GM20000 (cell line): Measurements from ENCODE around the gene DHRS1.

Experiments
- DNase-seq: peaks from one replicate; pipeline ENCODE4 v3.0.0; 2012; ENCODE audit warnings: low spot score
- TF ChIP-seq, protein P1 (sequence below): IDR thresholded peaks from 2 replicates; pipeline ENCODE4 v1.5.1; 2012; ENCODE audit warnings: mild to moderate bottlenecking, control low read depth; ENCODE audit errors: extremely low read depth, missing control alignments

DHRS1 gene

DNA sequence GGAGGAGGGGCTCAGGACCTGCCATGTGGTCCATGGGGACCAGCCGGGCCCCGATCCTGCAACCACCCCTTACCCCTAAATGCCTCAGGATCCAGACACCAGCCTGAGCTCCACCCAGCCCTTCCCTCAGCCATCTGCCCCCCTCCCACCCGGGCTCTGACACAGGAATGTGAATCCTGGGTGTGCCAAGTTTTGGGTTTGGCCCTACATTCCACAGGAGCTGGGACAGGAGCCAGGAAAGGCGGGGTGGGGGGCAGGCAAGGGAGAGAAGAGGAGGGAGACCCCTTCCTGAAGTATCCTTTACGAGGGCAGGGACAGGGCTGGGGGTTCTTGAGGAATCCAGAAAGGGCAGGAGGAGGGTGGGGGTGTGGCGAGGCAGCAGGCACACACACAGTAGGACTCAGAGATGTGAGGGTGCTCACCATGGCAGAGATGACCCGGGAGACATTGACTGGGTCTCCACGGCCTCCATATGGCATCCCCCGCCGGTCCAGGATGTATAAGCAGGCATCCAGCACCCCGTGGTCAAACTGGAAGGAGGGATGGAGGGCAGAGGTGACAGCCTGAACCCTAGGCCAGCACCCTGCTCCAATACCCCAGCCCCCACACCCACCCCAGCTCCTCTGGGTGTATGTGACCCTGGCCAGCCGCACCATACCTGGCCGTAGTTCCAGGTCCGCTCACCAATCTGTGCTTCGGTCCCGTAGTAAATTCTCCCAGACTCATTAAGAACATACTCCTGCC, 40.1 kb downstream of the DHRS1 start:
- no peak for DNase-seq

DNA sequence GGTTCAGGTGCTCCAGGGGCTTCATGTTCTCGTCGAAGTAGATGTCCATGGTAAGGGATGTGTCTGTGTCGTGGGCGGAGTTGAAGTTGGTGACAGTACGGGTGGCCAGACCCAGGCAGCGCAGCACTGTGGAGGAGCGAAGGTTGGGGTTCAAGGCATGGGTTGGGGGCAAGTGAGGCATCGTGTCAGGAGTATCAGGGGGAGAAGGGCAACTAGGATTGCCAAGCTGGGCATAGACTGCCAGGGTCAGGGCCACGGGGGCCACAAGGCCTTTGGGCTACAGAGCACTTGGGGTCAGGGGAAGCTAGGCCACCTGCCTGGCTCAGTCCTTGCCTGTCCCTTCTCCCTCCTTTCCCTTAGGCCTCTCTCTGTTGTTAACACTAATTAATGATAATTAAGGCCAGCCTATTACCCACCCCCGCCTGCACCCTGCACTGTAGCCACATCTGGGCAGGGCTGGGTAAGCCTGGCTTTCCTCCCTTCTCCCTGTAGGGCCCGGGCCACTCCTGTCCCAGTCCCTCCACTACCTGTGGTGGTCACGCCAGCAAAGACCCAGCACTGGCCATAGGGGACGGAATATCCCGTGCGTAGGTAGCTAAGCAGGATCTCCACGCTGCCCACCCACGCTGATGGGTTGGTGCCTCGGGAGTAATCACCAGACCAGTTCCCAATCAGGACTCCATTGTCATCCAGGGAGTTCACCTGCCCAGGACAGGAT, 40.9 kb downstream of the DHRS1 start:
- no peak for DNase-seq
- TF ChIP-seq, protein P1, sequence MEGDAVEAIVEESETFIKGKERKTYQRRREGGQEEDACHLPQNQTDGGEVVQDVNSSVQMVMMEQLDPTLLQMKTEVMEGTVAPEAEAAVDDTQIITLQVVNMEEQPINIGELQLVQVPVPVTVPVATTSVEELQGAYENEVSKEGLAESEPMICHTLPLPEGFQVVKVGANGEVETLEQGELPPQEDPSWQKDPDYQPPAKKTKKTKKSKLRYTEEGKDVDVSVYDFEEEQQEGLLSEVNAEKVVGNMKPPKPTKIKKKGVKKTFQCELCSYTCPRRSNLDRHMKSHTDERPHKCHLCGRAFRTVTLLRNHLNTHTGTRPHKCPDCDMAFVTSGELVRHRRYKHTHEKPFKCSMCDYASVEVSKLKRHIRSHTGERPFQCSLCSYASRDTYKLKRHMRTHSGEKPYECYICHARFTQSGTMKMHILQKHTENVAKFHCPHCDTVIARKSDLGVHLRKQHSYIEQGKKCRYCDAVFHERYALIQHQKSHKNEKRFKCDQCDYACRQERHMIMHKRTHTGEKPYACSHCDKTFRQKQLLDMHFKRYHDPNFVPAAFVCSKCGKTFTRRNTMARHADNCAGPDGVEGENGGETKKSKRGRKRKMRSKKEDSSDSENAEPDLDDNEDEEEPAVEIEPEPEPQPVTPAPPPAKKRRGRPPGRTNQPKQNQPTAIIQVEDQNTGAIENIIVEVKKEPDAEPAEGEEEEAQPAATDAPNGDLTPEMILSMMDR: no peak

More for the DNA sequence above, 40.1 kb downstream of the DHRS1 start:
- TF ChIP-seq, protein P1: no peak

DNA sequence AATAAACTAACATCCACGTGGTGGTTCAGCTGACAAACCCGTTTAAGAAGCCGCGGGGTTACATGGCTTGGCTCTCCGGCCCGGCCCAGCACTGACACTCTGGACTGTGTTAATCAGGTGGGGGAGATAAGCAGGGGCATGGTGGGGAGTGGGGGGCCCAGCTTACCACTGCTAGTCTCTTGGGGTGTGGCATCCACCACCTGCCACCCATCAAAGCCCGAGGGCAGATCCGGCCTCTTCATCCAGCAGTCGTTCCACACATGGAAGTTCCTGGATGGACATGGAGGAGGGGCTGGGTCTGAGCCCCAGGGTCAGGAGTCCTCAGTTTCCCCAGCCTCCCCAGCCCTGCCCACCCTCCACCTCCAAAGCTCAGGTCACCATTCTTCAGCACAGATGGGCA, 41.5 kb downstream of the DHRS1 start:
- no peak for DNase-seq

DNA sequence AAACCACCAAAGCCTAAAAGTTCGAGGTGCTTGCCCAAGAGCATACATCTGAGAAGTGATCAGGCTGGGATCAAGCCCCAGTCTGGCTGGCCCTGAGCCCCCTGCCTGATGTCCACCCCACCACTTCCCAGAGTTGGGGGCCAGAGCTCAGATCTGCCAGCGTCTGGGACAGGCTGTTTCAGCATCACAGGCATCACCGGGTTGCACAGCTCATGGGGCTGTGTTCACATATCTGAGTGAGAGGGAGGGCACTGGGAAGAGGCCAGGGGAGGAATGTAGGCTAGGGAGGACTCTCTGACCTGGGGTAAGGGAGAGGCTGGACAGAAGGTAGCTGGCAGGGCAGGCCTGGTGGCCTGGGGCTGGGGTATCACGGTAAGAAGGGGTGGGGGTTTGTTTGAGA, 42.6 kb downstream of the DHRS1 start:
- no peak for DNase-seq
- TF ChIP-seq, protein P1: no peak

More for the DNA sequence above, 41.5 kb downstream of the DHRS1 start:
- TF ChIP-seq, protein P1: no peak

DNA sequence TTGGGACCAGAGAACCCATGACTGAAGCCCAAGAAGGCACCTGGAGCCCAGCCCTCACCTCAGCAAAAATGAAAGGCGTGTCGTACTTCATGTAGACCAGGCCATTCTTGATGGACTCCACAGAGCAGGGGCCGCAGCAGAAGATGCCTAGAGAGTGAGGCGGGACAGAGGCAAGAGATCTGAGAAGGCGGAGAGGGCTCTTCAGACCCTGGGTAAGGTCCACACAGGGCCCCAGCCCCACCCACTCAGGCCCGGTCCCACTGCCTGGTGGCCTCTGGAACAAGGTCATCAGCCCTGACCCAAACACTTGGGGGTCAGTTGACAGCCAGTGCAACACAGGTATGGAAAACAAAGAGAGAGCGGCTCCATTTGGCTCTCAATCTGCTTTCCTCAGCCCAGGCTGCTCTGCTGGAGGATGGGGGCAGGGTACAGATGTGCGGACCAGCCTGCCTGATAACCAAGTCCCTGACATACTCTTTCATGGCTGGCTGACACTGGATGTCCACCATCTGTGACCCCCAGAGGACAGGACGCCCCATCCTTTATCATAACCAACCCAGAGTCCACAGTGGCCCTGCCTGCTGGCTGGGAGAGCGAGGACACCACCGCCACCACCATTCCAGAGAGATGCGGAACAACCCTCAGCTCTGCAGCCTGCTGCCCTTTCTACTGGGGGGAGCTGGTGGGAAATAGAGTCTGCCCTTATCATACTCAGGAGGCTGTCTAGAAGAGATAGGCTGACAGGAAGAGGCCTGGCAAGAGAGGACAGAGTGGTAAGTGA, 43.5 kb downstream of the DHRS1 start:
- no peak for DNase-seq
- TF ChIP-seq, protein P1: no peak

DNA sequence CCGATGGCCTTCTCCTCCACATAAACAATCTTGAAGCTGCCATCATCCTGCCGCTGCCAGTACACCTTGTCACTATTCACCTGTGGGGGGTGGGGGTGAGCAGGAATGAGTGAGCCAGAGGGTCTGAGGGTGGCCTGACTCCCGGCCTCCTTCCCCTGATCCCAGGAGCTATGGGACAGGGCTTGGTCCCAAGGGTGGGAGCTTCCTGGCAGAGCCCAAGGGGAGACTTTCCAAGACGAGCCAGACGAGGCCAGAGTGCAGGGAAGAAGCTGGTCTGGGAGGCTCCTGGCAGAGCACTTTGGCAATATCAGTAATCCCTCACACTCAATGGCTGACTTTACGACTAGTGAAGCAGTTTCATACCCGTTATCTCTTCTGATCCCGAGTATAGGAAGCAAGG, 44.1 kb downstream of the DHRS1 start:
- TF ChIP-seq, protein P1: no peak
- DNase-seq: no peak
